Left lung (tissue), 10 donors: ENCODE data around the gene DTWD2. TPM values are rescaled to one million over a fixed set of nuclear protein-coding genes. Genes with fewer than 3 reads are reported as not detected.
A peak's percentile ranks its signal among the peaks of the same experiment; 100 is the strongest.
"Not testable (repeated sequence)": the region's sequence is repeated elsewhere in the genome, so short reads cannot be mapped to it uniquely, and the experiment has no call there.

Experiments
- ATAC-seq: fragments of 200-7000 bp; cut with Tn5 transposase; one replicate; pipeline ENCODE4 v1.9.1; 2020; ENCODE audit warnings: moderate library complexity
- DNase-seq, 4 donors: peaks; one replicate each; pipeline ENCODE4 v3.0.0-alpha.2; 2013 to 2020
- H3K27ac ChIP-seq, 2 donors: fragments of 200-600 bp; sonication (generic) in 1 of 2; one replicate each; pipeline versions ENCODE4 v1.5.0 to v1.8.0; 2020 to 2021
- H3K27me3 ChIP-seq, 2 donors: fragments of 200-600 bp; sonication (generic) in 1 of 2; one replicate each; pipeline versions ENCODE4 v1.5.0 to v1.8.0; 2020 to 2021
- H3K36me3 ChIP-seq, 2 donors: fragments of 200-600 bp; sonication (generic) in 1 of 2; one replicate each; pipeline versions ENCODE4 v1.5.0 to v1.8.0; 2020 to 2021
- H3K4me1 ChIP-seq, 2 donors: fragments of 200-600 bp; one replicate each; pipeline ENCODE4 v1.8.0; 2021
- H3K4me3 ChIP-seq, 2 donors: fragments of 200-600 bp; sonication (generic) in 1 of 2; one replicate each; pipeline versions ENCODE4 v1.5.0 to v1.8.0; 2020 to 2021; ENCODE audit warnings: mild to moderate bottlenecking in 1 of 2
- H3K9me3 ChIP-seq, 2 donors: fragments of 200-600 bp; sonication (generic) in 1 of 2; one replicate each; pipeline versions ENCODE4 v1.5.0 to v1.8.0; 2020 to 2021
- CTCF ChIP-seq, 2 donors: fragments of 200-600 bp; sonication (generic) in 1 of 2; IDR thresholded peaks; one replicate each; pipeline versions ENCODE4 v1.5.0 to v1.8.0; 2021; ENCODE audit warnings: antibody characterized with exemption in 2 of 2
- intact Hi-C, 2 donors: fragments of 100-400 bp; cut with DNase I; formaldehyde crosslinking; loops; one replicate each; pipeline versions ENCODE4 v1.11.2 to v1.14.2; 2022
- polyA plus RNA-seq, 6 donors: library from polyadenylated mRNA; unstranded; fragments of 120-200 nt; gene quantifications; one replicate each; pipeline ENCODE4 v1.2.1, GENCODE V29; 2013; ENCODE audit not compliant: insufficient read length in 6 of 6
- total RNA-seq, 2 donors: library from RNA; stranded (reverse); fragmentation: NEBNext Ultra II Directional; extraction: Animal tissue kit (Norgen Biotek cat#: 25700); gene quantifications; one replicate each; pipeline ENCODE4 v1.2.1, GENCODE V29; 2021
- donor health status: DM: no; HTN: yes; CAD: no.
- donor health status: DM: no; HTN: no; CAD: no.

DTWD2 gene
- total and polyA plus RNA-seq, 8 donors = 4.9 to 8.5 (median 7.1) TPM

GRCh38 chr5:118968925-118969375, 19.4 kb downstream of the DTWD2 start:
- H3K4me1 ChIP-seq = no peaks in the 10 kb centered on the region
- TF ChIP-seq CTCF (IDR thresholded peaks at IDR 0.05) = no peak
- ATAC-seq (peak; percentile 33), DNase-seq (peak in 1 of 4 donors; percentile 11)
- no peaks in the 10 kb centered on the region for H3K27me3 ChIP-seq
- H3K9me3 ChIP-seq = peaks cover 0 to 3% of the 10 kb centered on the region in 2 donors
- H3K4me3 ChIP-seq = no peak overlapping the region
- intact Hi-C loops = no loop called here
- no peaks in the 10 kb centered on the region for H3K36me3 ChIP-seq
- no peak overlapping the region for H3K27ac ChIP-seq

- TF ChIP-seq CTCF (IDR thresholded peaks at IDR 0.05) = no peak
- Histone ChIP-seq H3K4me1 (no peaks in the 10 kb centered on the region), H3K9me3 (peaks cover 0 to under 1% of the 10 kb centered on the region in 2 donors), H3K4me3 (no peak overlapping the region), H3K27me3 (no peaks in the 10 kb centered on the region), H3K27ac (no peak overlapping the region), H3K36me3 (no peaks in the 10 kb centered on the region)
- ATAC-seq (no peak), DNase-seq (no peak)
- intact Hi-C loops = no loop called here
Observed at GRCh38 chr5:118968406-118968911, 19.9 kb downstream of the DTWD2 start.

- Histone ChIP-seq H3K4me1 (no peaks in the 10 kb centered on the region), H3K36me3 (no peaks in the 10 kb centered on the region), H3K27ac (no peak overlapping the region), H3K9me3 (no peaks in the 10 kb centered on the region), H3K27me3 (no peaks in the 10 kb centered on the region), H3K4me3 (no peak overlapping the region)
- DNase-seq (no peak), ATAC-seq (no peak)
- TF ChIP-seq CTCF (IDR thresholded peaks at IDR 0.05) = no peak
- intact Hi-C loops = no loop called here
Observed at GRCh38 chr5:118967059-118967508, 21.3 kb downstream of the DTWD2 start.

GRCh38 chr5:118965890-118966289, 22.5 kb downstream of the DTWD2 start:
- no peaks in the 10 kb centered on the region for H3K36me3 ChIP-seq
- no peak overlapping the region for H3K27ac ChIP-seq
- no peak for TF ChIP-seq CTCF (IDR thresholded peaks at IDR 0.05)
- DNase-seq (no peak), ATAC-seq (no peak)
- intact Hi-C loops = no loop called here
- H3K9me3 ChIP-seq = no peaks in the 10 kb centered on the region
- no peak overlapping the region for H3K4me3 ChIP-seq
- no peaks in the 10 kb centered on the region for H3K4me1 ChIP-seq
- no peaks in the 10 kb centered on the region for H3K27me3 ChIP-seq

- H3K27ac ChIP-seq, intact Hi-C loops, H3K36me3 ChIP-seq, DNase-seq, ATAC-seq, H3K4me3 ChIP-seq, H3K9me3 ChIP-seq, H3K27me3 ChIP-seq, H3K4me1 ChIP-seq: not testable (repeated sequence)
Observed at GRCh38 chr5:118964970-118965369, 23.4 kb downstream of the DTWD2 start.

GRCh38 chr5:118964388-118964787, 24.0 kb downstream of the DTWD2 start:
- H3K4me1 ChIP-seq, DNase-seq, H3K36me3 ChIP-seq, ATAC-seq, H3K4me3 ChIP-seq, H3K9me3 ChIP-seq, intact Hi-C loops, H3K27ac ChIP-seq, H3K27me3 ChIP-seq: not testable (repeated sequence)
